SJSA1 (cell line): ENCODE measurements around the gene SGPL1. TPM values are rescaled to one million over a fixed set of nuclear protein-coding genes. Genes with fewer than 3 reads are reported as not detected.
"Not testable (repeated sequence)": the region's sequence is repeated elsewhere in the genome, so short reads cannot be mapped to it uniquely, and the experiment has no call there.

Experiments
- DNase-seq, 2 experiments: peaks; one replicate each; pipeline ENCODE4 v3.0.0-alpha.2; 2015 to 2020; ENCODE audit warnings: low spot score in 2 of 2, low read depth in 1 of 2
- H3K27ac ChIP-seq: fragments of 250-450 bp; sonication (Bioruptor Pico); 2 replicates; pipeline ENCODE4 v1.5.1; 2020; ENCODE audit warnings: mild to moderate bottlenecking, moderate library complexity
- H3K27me3 ChIP-seq: fragments of 250-450 bp; sonication (Bioruptor Pico); replicated peaks from 2 replicates; pipeline ENCODE4 v1.5.1; 2020; ENCODE audit warnings: mild to moderate bottlenecking, moderate library complexity
- H3K36me3 ChIP-seq: fragments of 250-450 bp; sonication (Bioruptor Pico); 2 replicates; pipeline ENCODE4 v1.5.1; 2020; ENCODE audit warnings: mild to moderate bottlenecking
- H3K4me1 ChIP-seq: fragments of 250-450 bp; sonication (Bioruptor Pico); replicated peaks from 2 replicates; pipeline ENCODE4 v1.6.1; 2021; ENCODE audit warnings: mild to moderate bottlenecking
- H3K4me3 ChIP-seq: fragments of 250-450 bp; sonication (Bioruptor Pico); 2 replicates; pipeline ENCODE4 v1.5.1; 2020; ENCODE audit warnings: mild to moderate bottlenecking
- H3K9me3 ChIP-seq: fragments of 250-450 bp; sonication (Bioruptor Pico); replicated peaks from 2 replicates; pipeline ENCODE4 v1.5.1; 2020; ENCODE audit warnings: mild to moderate bottlenecking
- total RNA-seq: library from RNA; depleted of rRNA; stranded (reverse); fragments of >200 nt; shearing (Covaris generic); gene quantifications from 2 replicates; pipeline ENCODE4 v1.2.3, GENCODE V29; 2014; rRNA removed

Gene SGPL1, protein sequence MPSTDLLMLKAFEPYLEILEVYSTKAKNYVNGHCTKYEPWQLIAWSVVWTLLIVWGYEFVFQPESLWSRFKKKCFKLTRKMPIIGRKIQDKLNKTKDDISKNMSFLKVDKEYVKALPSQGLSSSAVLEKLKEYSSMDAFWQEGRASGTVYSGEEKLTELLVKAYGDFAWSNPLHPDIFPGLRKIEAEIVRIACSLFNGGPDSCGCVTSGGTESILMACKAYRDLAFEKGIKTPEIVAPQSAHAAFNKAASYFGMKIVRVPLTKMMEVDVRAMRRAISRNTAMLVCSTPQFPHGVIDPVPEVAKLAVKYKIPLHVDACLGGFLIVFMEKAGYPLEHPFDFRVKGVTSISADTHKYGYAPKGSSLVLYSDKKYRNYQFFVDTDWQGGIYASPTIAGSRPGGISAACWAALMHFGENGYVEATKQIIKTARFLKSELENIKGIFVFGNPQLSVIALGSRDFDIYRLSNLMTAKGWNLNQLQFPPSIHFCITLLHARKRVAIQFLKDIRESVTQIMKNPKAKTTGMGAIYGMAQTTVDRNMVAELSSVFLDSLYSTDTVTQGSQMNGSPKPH
- 58.3 and 77.2 TPM in 2 replicates for total RNA-seq

DNA sequence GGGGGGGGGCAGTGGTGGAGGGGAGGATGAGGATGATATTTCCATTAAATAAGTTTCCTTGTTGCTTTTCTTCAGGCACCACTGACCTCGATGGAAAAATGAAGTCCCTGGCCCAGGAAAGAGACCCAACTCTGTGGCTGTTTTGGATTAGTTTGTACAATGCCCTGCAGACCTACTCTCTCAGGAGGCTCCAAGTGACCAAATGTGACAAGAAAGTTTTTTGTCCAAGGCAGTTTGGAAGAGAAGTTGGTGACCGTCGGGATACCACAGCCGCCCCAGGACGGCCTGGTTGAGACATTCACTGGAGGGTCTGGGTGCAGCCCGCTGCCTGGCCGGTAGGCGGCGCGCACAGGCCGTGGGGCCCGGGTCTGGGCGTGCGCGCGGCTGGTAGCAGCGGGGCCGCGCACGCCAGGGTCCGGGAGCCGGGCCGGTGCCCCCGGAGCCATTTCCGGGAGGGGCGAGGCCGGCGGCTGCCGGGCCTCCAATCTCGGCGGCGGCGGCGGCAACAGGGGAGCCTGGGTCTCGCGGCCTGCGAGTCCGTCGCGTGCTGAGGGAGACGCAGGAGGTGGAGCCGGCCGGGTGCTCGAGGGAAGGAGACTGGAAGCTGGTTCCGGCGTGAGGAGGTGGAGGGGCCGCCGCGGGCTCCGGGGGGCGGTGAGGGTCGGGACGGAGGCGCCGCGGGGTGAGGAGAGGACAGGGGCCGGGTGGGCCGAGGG lies at the start of gene SGPL1:
Gene SGPL1 (plus strand): TSS at position 445 of the 716 bp plus-strand sequence. CDS start 906 bp downstream, outside the sequence.
- Histone ChIP-seq H3K36me3 (peaks cover 34% of the 10 kb centered on the region), H3K27me3 (no peaks in the 10 kb centered on the region), H3K4me3 (peak within 1 kb of the TSS; percentile 89), H3K27ac (peak within 1 kb of the TSS; percentile 89), H3K9me3 (no peaks in the 10 kb centered on the region), H3K4me1 (peaks cover 10% of the 10 kb centered on the region)
- DNase-seq = peak; percentile 82 to 83

DNA sequence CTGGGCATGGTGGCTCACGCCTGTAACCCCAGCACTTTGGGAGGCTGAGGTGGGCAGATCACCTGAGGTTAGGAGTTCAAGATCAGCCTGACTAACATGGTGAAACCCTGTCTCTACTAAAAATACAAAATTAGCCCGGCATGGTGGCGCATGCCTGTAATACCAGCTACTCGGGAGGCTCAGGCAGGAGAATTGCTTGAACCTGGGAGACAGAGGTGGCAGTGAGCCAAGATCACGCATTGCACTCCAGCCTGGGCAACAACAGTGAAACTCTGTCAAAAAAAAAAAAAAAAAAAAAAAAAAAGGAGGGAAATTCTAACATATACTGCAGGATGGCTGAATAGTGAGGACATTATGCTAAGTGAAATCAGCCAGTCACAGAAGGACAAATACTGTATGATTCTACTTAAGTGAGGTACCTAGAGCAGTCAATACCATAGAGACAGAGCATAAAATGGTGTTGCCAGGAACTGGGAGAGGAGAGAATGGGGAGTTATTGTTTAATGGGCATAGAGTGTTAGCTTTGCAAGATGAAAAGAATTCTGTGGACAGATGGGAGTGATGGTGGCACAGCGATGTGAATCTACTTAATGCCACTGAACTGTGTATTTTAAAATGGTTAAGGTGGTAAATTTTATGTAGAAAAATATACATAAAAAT lies 47.6 kb upstream of the SGPL1 start:
- not testable (repeated sequence) for H3K27me3 ChIP-seq, H3K4me1 ChIP-seq, H3K36me3 ChIP-seq, DNase-seq, H3K9me3 ChIP-seq, H3K27ac ChIP-seq, H3K4me3 ChIP-seq

DNA sequence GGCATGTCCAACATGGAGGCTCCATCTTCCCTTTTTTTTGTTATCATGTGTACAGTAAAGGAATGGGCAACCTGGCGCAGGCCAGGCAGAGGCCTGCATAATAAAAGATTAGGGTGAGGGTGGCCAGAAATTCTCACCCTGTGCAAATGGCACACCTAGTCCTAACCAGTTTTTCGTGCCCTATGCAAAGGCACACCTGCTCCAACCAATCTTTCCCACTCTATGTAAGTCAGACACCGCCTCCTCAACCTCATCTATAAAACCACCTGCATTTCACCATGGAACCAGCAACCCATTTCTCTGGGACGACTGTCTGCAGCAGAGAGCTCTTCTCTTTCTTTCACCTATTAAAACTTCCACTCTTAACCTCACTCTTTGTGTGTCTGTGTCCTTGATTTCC lies 46.6 kb upstream of the SGPL1 start:
- 0 out of 2 replicates have a peak, but pooled peaks cover 4% of the 10 kb centered on the region for H3K27me3 ChIP-seq
- H3K27ac ChIP-seq = no peak overlapping the region
- H3K4me1 ChIP-seq = no peaks in the 10 kb centered on the region
- H3K36me3 ChIP-seq = no peaks in the 10 kb centered on the region
- H3K9me3 ChIP-seq = 0 out of 2 replicates have a peak, but pooled peaks cover 3% of the 10 kb centered on the region
- no peak overlapping the region for H3K4me3 ChIP-seq
- no peak for DNase-seq

- no peaks in the 10 kb centered on the region for H3K36me3 ChIP-seq
- H3K27ac ChIP-seq = no peak overlapping the region
- 0 out of 2 replicates have a peak, but pooled peaks cover 4% of the 10 kb centered on the region for H3K27me3 ChIP-seq
- no peak overlapping the region for H3K4me3 ChIP-seq
- H3K9me3 ChIP-seq = 0 out of 2 replicates have a peak, but pooled peaks cover 3% of the 10 kb centered on the region
- DNase-seq = no peak
- H3K4me1 ChIP-seq = no peaks in the 10 kb centered on the region
Measured at GRCh38 chr10:70770001-70770400, 45.7 kb upstream of the SGPL1 start.

DNA sequence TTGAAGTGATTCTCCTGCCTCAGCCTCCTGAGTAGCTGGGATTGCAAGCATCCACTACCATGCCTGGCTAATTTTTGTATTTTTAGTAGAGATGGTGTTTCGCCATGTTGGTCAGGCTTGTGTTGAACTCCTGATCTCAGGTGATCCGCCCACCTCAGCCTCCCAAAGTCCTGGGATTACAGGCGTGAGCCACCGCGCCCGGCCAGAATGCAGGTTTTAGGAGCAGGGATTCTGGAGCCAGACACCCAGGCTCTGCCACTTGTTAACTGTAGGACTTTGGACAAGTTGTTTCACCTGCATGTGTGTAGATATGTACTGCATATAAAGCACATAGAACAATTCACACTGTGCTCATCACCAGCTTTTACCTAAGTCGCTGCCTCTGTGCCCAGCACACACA lies 45.2 kb upstream of the SGPL1 start:
- not testable (repeated sequence) for H3K4me1 ChIP-seq, H3K36me3 ChIP-seq, H3K27ac ChIP-seq, DNase-seq, H3K4me3 ChIP-seq, H3K27me3 ChIP-seq, H3K9me3 ChIP-seq

GRCh38 chr10:70771311-70772194 lies 44.2 kb upstream of the SGPL1 start:
- H3K27ac ChIP-seq = no peak overlapping the region
- H3K27me3 ChIP-seq = 0 out of 2 replicates have a peak, but pooled peaks cover 3% of the 10 kb centered on the region
- H3K36me3 ChIP-seq = no peaks in the 10 kb centered on the region
- no peak for DNase-seq
- no peaks in the 10 kb centered on the region for H3K9me3 ChIP-seq
- H3K4me1 ChIP-seq = no peaks in the 10 kb centered on the region
- H3K4me3 ChIP-seq = no peak overlapping the region

DNA sequence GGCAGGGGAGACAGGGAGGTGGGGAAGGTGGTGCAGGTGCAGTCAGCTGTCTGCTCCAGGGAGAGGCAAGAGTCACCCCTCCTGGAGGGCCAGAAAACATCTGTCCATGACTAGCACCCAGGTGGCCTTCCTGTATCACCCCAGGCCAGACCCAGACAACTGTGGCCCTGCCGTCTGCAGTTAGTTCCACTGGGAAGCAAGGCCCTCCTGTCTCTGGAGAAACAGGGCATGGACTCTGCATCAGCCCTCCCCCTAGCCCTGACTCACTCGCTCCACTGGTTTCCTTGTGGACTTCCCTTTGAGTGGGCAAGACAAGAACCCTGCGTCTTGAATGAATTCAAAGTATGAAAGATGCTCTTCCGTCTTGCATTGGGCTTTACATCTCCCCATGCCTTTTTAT lies 43.1 kb upstream of the SGPL1 start:
- Histone ChIP-seq H3K9me3 (no peaks in the 10 kb centered on the region), H3K27ac (no peak overlapping the region), H3K4me1 (no peaks in the 10 kb centered on the region), H3K4me3 (no peak overlapping the region), H3K27me3 (no peaks in the 10 kb centered on the region), H3K36me3 (no peaks in the 10 kb centered on the region)
- DNase-seq = no peak

- H3K9me3 ChIP-seq = no peaks in the 10 kb centered on the region
- DNase-seq = no peak
- no peaks in the 10 kb centered on the region for H3K36me3 ChIP-seq
- no peak overlapping the region for H3K4me3 ChIP-seq
- no peak overlapping the region for H3K27ac ChIP-seq
- no peaks in the 10 kb centered on the region for H3K4me1 ChIP-seq
- H3K27me3 ChIP-seq = no peaks in the 10 kb centered on the region
Measured at GRCh38 chr10:70773461-70773860, 42.3 kb upstream of the SGPL1 start.

- DNase-seq = no peak
- Histone ChIP-seq H3K27me3 (no peaks in the 10 kb centered on the region), H3K4me1 (no peaks in the 10 kb centered on the region), H3K27ac (no peak overlapping the region), H3K9me3 (no peaks in the 10 kb centered on the region), H3K36me3 (no peaks in the 10 kb centered on the region), H3K4me3 (no peak overlapping the region)
Measured at GRCh38 chr10:70773965-70774809, 41.6 kb upstream of the SGPL1 start.

- Histone ChIP-seq H3K4me1 (no peaks in the 10 kb centered on the region), H3K9me3 (no peaks in the 10 kb centered on the region), H3K27ac (no peak overlapping the region), H3K36me3 (no peaks in the 10 kb centered on the region), H3K27me3 (no peaks in the 10 kb centered on the region), H3K4me3 (no peak overlapping the region)
- DNase-seq = peak in 1 of 2 experiments; percentile 28
Measured at GRCh38 chr10:70774810-70775678, 40.7 kb upstream of the SGPL1 start.

GRCh38 chr10:70775679-70776454 lies 39.9 kb upstream of the SGPL1 start:
- no peak overlapping the region for H3K4me3 ChIP-seq
- no peaks in the 10 kb centered on the region for H3K4me1 ChIP-seq
- H3K27me3 ChIP-seq = no peaks in the 10 kb centered on the region
- H3K9me3 ChIP-seq = no peaks in the 10 kb centered on the region
- peak in 1 of 2 experiments; percentile 14 for DNase-seq
- H3K27ac ChIP-seq = no peak overlapping the region
- H3K36me3 ChIP-seq = no peaks in the 10 kb centered on the region
